Hepatocyte (in vitro differentiated cells): Measurements from ENCODE around the gene TMEM107.

ENCODE experiments used
- EZH2 ChIP-seq: fragments of 200-600 bp; sonication (generic); IDR thresholded peaks from 2 replicates; pipeline ENCODE4 v1.6.1; 2016; ENCODE audit warnings: antibody characterized with exemption, mild to moderate bottlenecking, borderline replicate concordance
- EZH2phosphoT487 ChIP-seq: fragments of 200-600 bp; sonication (generic); IDR thresholded peaks from one replicate; pipeline ENCODE4 v1.6.1; 2018; ENCODE audit warnings: antibody characterized with exemption, mild to moderate bottlenecking, low read depth, moderate library complexity; ENCODE audit not compliant: unreplicated experiment, severe bottlenecking
- TF ChIP-seq, protein P1 (sequence below): fragments of 200-600 bp; sonication (generic); IDR thresholded peaks from 2 replicates; pipeline ENCODE4 v1.5.1; 2016; ENCODE audit warnings: antibody characterized with exemption, mild to moderate bottlenecking; ENCODE audit not compliant: poor library complexity

DNA sequence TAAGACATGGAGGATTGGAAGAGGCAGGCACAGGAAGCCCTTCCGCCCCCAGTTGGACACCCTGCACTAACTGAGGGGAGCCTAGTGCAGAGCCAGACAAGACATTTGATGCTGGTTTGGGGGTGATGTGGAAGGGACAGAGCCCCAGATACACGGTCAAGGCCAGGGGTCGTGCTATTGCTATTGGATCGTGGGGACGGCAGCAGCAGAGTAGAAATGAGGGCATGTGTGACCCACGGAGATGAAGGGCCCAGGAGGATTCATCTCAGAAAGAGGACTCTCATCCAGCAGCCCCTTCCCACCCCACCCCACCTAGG is 11.4 kb downstream of the TMEM107 start:
- TF ChIP-seq, protein P1, sequence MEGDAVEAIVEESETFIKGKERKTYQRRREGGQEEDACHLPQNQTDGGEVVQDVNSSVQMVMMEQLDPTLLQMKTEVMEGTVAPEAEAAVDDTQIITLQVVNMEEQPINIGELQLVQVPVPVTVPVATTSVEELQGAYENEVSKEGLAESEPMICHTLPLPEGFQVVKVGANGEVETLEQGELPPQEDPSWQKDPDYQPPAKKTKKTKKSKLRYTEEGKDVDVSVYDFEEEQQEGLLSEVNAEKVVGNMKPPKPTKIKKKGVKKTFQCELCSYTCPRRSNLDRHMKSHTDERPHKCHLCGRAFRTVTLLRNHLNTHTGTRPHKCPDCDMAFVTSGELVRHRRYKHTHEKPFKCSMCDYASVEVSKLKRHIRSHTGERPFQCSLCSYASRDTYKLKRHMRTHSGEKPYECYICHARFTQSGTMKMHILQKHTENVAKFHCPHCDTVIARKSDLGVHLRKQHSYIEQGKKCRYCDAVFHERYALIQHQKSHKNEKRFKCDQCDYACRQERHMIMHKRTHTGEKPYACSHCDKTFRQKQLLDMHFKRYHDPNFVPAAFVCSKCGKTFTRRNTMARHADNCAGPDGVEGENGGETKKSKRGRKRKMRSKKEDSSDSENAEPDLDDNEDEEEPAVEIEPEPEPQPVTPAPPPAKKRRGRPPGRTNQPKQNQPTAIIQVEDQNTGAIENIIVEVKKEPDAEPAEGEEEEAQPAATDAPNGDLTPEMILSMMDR = no peak
- TF ChIP-seq EZH2 (no peak), EZH2phosphoT487 (no peak)
